GM21515 (cell line): ENCODE measurements around the gene TUBA4A.

ENCODE experiments used
- ATAC-seq: cut with Tn5 transposase; IDR thresholded peaks from one replicate; pipeline ENCODE4 v1.9.1; 2021; ENCODE audit not compliant: unreplicated experiment

The TUBA4A gene

DNA sequence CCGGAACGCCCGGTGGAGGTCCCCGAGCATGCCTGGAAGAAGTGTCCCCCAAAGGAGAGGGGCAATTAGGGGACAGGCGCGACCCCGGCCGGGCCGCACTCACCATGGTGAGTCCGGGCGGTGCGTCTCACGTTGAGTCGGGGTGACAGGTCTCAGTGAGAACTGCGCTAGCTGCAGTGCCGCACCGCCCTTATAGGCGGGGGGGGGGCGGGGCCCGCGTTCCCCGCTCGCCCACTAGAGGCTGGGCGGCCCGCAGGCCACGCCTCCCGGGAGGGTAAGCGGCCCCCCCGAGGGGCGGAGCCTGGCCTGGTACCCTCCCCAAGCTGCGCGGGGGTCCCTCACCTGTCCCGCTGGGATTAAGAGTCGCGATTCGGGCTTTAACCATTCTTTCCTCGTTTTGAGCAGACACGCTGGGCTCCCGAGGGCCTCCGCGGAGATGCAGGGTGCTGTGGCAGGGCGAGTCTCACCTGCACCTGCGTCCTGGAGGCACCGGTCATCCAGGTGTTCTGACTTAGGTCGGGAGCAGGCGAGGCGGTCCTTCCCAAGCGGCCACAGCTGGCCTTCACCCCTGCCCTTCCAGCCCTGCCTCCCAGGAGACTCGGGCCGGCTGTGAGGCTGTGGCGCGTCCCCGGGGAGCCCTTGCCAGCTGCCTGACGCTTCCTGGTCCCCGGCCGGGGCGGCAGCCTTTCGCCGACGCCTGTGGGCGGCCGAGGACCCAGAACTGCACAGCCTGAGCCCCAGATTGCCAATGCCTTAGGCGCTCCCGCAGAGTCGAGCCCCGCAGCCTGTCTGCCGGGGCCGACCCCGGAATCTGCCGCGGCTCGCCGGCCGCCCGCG lies at the start of gene TUBA4A:
TUBA4A (minus strand) TSS at position 166 of the 837 bp plus-strand sequence; CDS start at position 106, 60 bp downstream.
- ATAC-seq: peak; percentile 48

DNA sequence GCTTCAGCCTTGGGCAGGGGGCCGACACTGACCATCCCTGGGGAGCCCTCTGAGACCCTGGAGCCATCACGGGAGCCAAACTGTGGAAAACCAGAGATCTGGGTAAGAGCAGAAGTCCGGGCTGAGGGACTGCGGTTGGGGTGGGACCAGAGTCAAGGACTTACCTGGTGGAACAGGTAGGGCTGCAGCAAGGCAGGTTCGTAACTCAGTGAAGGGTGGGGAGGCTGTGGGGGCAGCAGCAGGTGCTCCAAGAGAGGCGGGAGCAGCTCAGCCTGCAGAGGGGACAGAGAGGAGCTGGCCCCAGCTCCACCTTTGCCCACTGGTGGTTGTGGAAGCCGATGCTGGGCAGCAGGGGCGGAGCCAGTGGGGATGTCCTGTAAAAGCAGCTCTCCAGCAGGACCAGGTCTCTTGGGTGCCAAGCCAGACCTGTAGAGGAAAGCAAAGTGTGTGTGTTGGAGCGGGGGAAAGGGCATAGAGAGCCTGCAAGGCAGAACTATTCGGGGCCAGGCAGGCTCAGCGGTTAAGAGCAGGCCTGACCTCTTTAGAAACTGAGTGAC lies 48.8 kb upstream of the TUBA4A start:
- ATAC-seq: no peak

DNA sequence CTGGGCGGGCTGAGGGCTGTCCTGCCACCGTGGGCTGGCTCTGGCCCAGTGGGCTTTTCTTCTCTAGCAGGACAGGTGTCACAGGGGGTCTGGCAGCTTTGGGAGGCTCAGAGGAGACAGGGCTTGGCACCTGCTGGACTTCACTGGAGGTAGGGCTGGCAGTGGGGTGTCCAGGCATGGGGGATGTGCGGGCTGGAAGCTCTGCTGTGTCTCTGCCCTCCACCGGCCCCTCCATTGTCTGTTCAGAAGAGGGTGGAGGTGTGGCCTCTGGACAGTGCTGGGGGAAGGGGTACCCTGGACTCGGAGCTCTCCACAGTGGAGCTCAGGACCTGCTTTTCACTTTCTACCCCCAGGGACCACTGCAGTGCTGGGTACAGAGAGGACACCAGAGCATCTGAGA lies 46.3 kb upstream of the TUBA4A start:
- no peak for ATAC-seq

DNA sequence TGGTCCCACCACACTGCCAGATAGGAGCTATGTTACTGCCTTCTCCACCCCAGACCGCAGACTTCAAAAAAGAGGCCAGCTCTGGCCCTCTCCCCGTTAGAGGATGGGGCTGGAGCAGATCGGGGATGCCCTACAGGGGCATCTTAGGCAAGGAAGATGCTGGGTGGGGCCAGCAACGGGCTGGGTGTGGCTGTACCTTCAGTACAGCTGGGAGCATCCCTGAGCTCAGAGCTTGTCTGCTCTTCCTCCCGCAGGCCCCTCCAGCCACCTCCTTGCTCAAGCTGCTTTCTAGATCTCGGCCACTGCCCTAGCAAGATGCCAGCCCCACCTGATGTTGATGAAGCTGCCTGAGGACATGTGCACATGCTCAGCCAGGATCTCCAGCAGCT lies 45.6 kb upstream of the TUBA4A start:
- no peak for ATAC-seq

DNA sequence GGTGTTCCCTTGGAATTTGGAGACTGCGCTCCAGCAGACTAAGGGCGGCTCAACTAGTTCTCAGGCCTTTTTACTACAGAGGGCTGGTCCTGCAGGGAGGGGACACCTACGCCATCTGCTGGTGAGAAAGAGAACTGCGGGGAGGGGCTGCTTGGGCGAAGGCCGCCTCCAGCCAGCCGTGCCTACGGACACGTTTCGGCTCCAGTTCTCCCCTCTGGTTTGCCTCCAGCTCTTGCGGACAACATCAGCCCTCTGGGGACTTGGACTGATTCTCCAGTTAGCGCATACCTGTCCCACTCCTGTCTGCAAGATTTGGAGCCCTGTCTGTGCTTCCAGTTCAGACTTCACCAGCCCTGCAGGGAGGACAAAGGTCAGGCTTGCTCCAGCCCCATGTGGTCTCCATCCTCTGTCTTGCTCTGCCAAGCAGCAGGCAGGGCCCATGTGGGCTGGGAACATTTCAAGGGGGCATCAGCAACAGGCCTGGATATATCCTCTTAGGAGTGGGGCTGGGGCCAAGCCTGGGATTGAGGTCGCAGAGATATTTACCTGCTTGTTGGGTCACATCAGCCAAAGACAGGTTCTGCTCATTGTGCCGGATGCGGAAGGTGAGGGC lies 45.1 kb upstream of the TUBA4A start:
- peak; percentile 40 for ATAC-seq

DNA sequence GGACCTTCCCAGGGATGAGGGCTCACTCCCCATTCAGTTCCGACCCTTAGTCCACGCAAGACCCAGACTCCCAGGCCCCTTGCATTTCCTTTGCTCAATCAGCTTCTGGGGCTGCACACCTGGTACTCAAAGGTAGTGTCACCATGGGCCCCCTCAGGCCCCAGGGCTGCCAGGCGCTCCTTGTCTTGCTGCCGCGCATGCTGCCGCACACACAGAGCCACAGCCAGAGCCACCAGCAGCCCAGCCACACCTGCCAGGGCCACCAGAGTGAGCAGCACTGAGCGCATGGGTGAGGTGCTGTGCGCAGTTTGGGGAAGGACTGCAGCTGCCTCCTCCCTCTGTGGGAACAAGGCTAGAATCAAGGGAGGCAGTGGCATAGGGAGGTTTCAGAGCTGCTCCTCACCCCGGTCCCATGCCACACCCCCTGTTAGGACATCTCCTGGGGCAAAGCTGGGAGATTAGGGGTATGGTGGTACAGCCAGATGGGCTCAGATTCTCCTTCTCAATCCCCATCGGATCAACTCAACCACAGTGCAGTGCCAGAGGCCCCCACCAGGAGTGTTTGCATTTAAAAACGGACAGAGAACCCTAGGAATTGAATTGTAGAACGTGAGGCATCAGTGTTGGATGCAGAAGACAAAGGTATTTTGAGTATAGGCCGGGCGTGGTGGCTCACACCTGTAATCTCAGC lies 44.2 kb upstream of the TUBA4A start:
- ATAC-seq: no peak

DNA sequence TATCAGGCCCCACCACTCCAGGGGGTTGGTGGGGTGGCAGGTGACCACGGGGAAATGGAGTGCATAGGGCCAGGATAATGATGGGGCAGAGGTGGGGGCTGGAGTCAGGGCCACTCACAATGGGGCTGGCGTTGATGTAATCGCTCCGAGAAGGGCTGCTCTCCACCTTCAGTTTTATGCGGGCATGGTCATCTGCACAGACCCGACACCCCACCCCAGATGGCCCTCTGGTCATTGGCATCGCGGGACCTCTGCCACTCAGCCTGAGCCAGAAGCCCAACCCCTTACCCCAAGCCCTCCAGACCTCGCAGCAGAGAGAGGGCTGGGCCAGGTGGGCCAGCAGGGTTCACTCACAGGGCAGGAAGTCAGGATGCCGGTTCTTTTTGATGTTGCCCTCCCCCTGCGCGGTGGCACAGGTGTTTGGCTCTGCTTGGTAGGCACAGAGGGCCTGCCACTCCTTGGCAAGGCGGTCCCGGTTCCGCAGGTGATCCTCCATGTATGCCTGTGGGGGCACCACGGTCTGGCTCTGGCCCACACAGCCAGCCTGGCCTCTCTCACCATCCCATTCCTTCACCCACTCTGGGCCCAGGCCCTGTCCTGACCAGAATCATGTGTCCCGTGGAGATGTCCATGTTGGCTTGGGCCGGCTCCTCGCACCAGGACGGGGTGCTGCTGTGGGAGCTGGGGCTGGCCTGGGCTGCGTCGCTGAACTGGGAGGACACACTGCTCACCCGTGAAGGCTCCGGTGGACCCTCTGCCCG lies 43.1 kb upstream of the TUBA4A start:
- ATAC-seq: no peak

DNA sequence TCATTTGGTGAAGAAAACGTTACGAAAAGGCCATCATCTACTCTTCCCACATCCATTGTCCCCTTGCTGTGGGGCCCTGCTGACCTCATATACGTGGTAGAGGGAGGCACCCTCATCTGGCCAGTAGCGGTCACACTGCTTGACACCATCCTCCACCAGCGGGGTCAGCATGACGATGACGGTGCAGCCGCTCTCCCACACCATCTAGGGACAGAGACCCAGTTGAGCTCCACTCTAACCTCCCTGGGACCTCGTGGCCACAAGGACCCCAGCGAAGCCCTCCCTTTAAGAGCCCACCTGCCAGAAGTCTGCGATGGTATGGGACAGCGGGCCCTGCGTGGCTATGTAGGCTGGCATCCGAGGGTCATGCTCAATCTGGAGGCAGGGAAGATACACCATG lies 42.4 kb upstream of the TUBA4A start:
- no peak for ATAC-seq

DNA sequence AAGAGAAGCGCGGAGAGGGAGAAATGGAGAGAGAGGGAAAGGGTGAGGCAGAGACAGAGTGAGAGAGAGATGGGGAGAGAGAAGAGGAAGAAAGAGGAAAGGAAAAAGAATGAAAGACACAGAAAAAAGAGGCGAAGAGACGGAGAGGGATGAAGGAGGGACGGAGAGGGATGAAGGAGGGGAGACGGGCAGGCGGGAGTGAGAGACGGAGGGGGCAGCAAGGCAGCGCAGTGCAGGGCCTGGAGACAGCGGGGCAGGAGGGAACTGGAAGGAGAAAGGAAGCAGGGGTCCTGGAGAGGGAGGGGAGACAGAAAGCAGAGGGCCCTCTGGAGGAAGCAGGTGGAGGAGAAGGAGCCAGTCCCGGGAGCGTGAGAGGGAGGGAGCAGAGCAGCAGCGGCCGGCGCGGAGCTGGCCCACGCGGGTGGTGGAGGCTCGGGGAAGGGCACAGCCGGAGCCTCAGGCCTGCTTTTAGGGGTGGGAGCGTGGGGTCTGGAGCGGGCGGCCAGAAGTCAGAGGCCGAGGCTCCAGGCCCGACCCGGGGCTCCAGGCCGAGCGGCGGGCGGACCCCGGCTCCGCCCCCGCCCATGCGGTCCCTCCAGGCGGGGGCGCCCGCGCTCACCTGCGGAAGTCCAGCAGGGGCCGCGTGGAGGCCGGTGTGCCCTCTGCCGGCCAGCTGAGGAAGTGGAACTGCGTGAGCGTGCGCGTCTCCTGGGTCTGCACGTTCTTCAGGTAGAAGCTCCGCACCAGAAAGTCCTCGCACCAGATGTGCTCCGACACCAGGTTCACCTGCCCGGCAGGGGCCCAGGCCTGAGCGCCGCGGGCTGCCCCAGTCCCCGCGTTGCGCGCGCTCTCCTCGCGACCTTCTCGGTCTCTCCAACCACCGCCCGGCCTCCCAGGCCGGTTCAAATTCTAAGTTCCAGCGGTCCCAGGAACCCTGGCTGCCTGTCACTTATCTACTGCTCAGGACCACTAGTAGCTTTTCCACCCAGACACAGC lies 40.9 kb upstream of the TUBA4A start:
- ATAC-seq: peak; percentile 87

DNA sequence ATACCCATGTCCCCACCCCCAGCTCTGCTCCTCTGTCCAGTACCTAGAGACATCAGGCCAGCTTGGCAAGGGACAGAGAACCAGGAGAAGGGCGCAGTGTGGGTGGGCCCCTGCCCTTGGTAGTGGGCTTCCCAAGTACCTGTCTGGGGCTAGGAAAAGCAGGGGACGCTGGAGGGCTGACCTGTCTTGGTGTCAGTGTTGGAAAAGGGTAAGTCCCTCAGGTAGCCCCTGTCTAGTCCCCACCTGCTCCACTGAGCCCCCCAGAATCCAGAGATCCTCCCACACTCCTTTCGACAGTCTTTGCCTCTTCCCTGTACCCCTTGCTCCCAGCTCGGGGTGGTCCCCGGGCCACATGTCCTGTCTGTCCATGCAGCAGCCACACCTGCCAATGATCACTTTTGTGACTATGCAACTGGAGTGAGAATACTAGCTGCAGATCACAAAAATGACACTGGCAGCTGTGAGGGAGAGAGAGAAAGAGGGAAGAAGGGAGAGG lies 40.1 kb upstream of the TUBA4A start:
- ATAC-seq: no peak

DNA sequence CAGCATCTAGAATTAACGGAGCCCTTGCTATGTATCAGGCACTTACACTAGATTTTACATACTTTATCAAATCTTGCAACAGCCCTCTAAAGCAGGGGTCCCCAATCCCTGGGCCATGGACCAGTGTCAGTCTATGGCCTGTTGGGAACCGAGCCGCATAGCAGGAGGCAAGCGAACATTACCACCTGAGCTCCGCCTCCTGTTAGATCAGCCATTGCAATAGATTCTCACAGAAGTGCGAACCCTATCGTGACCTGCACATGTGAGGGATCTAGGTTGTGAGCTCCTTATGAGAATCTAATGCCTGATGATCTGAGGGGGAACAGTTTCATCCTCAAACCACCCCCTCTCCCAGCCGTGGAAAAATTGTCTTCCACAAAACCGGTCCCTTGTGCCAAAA lies 38.9 kb upstream of the TUBA4A start:
- ATAC-seq: no peak

DNA sequence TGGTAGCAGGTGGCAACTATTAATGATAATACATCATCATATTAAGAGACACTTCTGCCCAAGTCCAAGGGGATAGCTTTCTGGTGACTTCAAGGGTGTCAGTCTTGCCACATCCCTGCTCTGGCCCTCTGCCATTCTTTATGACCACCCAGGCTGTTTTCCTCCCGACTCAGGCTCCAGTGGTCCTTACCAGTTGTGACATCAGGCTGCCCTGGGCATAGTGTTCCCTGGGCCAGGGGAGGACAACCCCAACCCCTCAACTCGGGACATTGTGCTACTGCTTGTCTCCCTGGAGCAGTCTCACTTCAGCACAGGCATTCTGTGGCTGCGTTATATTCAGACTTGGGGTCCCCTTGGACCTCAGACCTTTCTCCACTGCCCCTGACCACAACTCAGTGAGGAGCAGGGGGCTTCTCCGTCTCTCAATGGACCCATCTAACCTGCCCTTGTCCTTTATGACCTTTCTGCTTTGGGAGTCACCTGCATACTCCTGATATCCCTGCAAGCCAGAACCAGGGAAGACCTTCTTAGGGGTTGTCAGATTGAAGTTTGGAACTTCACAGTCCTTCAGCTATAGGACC lies 38.3 kb upstream of the TUBA4A start:
- no peak for ATAC-seq

DNA sequence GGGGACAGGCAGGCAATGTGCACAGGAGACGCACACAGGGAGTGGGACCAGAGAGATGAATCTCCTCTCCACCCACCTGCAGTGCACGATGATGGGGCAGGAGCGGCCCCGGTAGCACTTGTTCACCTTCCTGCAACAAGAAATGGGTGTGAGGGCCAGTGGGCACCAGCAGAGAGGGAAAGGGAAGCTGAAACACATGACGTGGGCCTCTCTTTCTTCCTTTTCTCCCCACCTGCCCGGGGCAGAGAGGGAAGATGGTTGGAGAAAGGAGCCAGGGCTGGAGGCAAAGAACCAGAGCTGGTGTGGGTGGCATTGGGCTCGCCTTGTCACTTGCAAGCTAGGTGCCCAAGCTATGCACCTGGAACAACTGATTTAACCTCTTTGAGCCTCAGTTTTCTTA lies 37.7 kb upstream of the TUBA4A start:
- ATAC-seq: no peak

DNA sequence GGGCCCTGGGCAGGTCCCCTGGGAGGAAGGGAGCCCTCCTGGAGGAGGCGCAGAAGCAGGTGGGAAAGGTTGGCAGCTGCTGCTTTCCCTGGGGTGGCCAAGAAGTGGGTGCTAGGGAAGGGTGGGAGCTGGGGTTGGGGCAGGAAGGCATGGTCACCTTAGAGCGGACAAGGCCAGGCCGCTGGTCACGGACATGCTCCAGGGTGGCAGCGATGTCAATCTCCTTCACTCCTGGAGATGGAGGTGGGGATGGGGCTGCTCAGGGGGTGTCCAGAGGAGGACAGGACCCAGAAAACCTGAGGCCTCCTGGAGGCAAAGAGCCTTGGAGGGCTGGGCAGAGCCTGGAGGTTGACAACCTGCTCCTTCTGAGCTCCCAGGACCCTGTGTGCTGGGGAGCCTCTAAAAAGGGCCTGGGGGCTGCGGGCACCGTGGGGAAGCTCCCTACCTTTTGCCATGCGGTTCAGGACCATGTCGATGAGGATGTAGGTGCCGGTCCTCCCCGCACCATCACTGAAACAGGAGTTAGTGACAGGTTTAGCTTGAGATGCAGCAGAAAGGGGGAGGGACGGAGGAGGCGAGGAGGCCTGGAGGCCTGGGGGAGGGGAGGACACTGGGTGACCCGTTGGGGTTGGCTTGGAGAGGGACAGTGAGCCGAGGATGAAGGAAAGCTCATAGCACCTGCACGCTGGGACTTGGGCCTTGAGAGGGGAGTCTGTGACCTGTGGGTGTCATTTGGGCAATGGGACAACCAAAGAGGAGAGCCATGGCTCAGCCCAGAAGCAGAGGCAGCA lies 36.9 kb upstream of the TUBA4A start:
- no peak for ATAC-seq

DNA sequence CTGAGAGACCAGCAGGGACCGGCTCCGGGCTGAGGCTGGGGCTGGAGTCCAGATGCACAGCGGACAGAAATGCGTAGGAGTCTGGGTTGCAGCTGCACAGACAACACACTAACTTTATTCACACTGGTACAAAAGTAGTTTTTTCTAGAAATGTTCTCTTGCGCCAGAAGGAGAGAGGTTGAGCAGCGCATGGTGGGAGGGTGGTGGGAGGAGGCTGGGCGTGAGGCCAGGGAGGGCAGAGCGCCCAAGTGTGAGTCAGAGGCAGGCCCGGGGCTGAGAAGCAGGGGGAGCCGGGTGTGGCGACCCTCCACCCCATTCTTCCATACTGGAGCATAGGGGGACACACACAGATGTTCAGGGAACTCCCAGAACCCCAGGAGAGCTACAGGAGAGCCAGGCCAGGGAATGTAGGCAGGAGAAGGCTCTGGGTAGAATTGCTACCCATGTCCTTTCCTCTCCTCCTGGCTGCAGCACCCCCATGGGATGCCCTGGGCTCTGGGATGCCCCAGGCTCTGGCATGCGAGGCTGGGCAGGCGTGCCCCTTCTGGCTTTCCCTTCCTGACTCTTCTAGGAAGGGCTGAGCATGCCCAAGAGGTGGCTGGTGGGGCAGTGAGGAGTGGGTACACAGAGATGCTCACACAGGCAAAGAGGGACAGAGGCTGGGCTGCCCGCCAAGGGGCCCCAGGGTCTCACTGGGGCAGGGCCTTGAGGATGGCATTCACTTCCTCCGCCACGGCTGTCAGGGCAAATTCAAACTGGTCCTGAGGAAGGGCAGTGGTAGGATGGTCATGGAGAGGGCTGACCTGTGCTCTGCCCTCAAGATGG lies 36.0 kb upstream of the TUBA4A start:
- no peak for ATAC-seq

DNA sequence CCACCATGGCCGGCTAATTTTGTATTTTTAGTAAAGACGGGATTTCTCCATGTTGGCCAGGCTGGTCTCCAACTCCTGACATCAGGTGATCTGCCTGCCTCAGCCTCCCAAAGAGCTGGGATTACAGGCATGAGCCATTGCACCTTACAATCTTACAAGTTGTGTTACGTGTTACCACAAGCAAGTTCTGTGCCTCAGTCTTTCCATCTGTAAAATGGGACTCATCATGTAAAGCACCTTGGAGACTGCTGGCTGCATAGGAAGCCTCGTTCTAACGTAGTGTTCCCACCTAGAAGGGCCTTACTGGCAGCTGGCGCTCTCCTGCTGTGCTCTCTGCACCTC lies 35.4 kb upstream of the TUBA4A start:
- no peak for ATAC-seq

DNA sequence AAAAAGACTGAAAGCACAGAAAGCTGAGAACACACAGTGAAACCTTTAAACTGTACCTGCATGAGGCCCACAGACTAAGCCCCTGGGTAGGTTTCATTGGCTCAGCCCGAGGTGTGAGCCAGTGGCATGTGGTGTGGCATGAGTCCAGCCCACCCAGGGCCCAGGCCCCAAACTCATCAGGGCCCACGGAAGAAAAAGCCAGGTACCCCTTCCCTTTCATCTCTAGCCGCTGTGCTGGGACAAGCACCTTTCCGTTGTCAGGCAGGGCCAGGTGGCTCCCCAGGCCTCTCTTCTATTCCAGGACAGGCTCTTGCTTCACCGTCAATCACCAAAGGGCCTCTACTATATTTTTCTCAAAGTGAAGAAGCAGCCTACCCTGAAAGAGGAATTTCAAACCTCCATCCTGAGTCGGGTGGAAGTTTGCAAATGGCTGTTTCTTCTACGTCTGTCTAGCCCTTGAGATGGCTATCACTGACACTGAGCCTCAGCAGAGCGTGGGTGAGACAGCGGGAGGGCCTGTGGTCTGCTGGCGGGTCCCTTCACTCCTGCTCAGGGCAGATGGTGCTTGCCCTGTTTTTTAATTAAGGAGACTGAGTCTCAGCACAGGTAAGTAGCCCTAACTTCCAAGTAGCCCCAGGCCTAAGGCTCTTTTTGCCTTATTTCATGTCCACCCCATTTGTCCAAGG lies 34.0 kb upstream of the TUBA4A start:
- no peak for ATAC-seq
